Tibial artery (tissue), 4 donors: Measurements from ENCODE around the gene GTF2IRD1.

Experiments used
- DNase-seq, 2 donors: peaks; one replicate each; pipeline ENCODE4 v3.0.0-alpha.2; 2019
- H3K27ac ChIP-seq, 2 donors: fragments of 200-600 bp; sonication (generic) in 1 of 2; 1 replicate in 1 of 2; 2 replicates in 1 of 2; pipeline ENCODE4 v1.5.1; 2018 to 2019; ENCODE audit warnings: mild to moderate bottlenecking in 1 of 2
- H3K27me3 ChIP-seq, 2 donors: fragments of 200-600 bp; sonication (generic) in 1 of 2; one replicate each; pipeline versions ENCODE4 v1.5.1 to v1.6.0; 2016 to 2019
- H3K36me3 ChIP-seq, 3 donors: fragments of 200-600 bp; sonication (generic) in 2 of 3; one replicate each; pipeline ENCODE4 v1.5.1; 2016 to 2019; ENCODE audit warnings: mild to moderate bottlenecking in 2 of 3
- H3K4me1 ChIP-seq, 4 donors: fragments of 200-600 bp; sonication (generic) in 2 of 4; 1 replicate in 3 of 4; 2 replicates in 1 of 4; pipeline ENCODE4 v1.5.1; 2016 to 2019
- H3K4me3 ChIP-seq, 2 donors: fragments of 200-600 bp; sonication (generic) in 1 of 2; 1 replicate in 1 of 2; 2 replicates in 1 of 2; pipeline ENCODE4 v1.5.1; 2018 to 2019; ENCODE audit warnings: mild to moderate bottlenecking in 2 of 2
- H3K9me3 ChIP-seq, 3 donors: fragments of 200-600 bp; sonication (generic) in 1 of 3; one replicate each; pipeline ENCODE4 v1.5.1; 2016 to 2019
- intact Hi-C: fragments of 100-400 bp; cut with DNase I; formaldehyde crosslinking; loops from one replicate; pipeline ENCODE4 v1.15.0; 2023; ENCODE audit warnings: low total_unique reads
- TF ChIP-seq, protein P1 (sequence below), 2 experiments: fragments of 200-600 bp in 1 of 2; fragments of 450-650 bp in 1 of 2; IDR thresholded peaks; one replicate each; pipeline ENCODE4 v1.5.1; 2017 to 2019; ENCODE audit warnings: antibody characterized with exemption in 2 of 2, mild to moderate bottlenecking in 1 of 2, moderate library complexity in 1 of 2

The GTF2IRD1 gene

DNA sequence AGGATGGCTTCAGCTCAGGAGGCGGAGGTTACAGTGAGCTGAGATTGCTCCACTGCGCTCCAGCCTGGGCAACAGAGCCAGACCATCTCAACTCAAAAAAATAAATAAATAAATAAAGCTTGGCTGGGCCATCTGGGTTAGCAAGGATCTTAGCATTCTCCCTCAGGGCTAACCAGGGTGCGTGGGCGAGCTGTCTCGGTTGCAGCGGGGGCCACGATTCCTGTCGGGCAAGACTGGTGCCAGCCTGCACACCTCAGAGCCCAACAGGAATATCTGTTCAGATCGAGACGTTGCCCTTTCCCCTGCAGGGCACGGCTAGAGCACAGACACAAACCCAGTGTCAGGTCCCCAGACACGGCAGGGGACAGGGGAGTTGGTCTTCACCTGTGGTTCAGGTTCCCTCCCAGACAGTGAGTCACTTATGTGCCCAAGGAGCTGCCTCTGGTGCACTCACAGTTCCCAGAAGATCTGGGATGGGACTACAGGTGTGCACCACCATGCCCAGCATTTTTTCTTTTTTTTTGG, 128.3 kb downstream of the GTF2IRD1 start:
- Histone ChIP-seq H3K27ac (no peak overlapping the region), H3K27me3 (no peaks in the 10 kb centered on the region), H3K4me1 (peaks cover 0 to 42% (median 24%) of the 10 kb centered on the region in 4 donors), H3K36me3 (no peaks in the 10 kb centered on the region), H3K4me3 (no peak overlapping the region), H3K9me3 (no peaks in the 10 kb centered on the region)
- intact Hi-C loops = no loop called here
- TF ChIP-seq, protein P1, sequence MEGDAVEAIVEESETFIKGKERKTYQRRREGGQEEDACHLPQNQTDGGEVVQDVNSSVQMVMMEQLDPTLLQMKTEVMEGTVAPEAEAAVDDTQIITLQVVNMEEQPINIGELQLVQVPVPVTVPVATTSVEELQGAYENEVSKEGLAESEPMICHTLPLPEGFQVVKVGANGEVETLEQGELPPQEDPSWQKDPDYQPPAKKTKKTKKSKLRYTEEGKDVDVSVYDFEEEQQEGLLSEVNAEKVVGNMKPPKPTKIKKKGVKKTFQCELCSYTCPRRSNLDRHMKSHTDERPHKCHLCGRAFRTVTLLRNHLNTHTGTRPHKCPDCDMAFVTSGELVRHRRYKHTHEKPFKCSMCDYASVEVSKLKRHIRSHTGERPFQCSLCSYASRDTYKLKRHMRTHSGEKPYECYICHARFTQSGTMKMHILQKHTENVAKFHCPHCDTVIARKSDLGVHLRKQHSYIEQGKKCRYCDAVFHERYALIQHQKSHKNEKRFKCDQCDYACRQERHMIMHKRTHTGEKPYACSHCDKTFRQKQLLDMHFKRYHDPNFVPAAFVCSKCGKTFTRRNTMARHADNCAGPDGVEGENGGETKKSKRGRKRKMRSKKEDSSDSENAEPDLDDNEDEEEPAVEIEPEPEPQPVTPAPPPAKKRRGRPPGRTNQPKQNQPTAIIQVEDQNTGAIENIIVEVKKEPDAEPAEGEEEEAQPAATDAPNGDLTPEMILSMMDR (IDR thresholded peaks at IDR 0.05) = no peak
- no peak for DNase-seq

DNA sequence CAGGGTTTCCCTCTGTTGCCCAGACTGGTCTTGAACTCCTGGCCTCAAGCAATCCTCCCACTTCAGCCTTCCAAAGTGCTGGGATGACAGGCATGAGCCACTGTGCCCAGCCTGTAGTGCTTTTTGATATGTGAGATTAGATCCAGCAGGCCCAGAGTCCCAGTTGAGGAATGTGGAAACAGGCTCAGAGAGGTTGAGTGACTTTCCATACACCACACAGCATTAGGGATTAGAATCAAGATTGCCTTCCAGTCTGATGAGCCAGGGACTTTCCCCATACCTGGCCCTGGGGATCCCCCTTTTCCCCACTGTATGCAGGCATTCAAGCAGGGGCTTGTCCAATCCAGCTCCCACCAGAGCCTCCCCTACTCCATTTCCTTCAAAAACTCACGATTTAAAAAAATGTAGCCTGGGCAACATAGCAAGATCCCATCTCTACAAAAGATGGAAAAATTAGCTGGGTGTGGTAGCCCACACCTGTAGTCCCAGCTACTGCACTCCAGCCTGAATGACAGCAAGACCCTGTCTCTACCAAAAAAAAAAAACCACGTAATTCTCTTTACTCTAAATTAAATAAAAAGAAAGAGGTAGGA, 128.8 kb downstream of the GTF2IRD1 start:
- H3K27ac ChIP-seq = no peak overlapping the region
- no peaks in the 10 kb centered on the region for H3K36me3 ChIP-seq
- no peak overlapping the region for H3K4me3 ChIP-seq
- no peaks in the 10 kb centered on the region for H3K9me3 ChIP-seq
- TF ChIP-seq, protein P1 (IDR thresholded peaks at IDR 0.05) = no peak
- peaks cover 0 to 48% (median 29%) of the 10 kb centered on the region in 4 donors for H3K4me1 ChIP-seq
- H3K27me3 ChIP-seq = no peaks in the 10 kb centered on the region
- DNase-seq = no peak
- intact Hi-C loops = no loop called here

DNA sequence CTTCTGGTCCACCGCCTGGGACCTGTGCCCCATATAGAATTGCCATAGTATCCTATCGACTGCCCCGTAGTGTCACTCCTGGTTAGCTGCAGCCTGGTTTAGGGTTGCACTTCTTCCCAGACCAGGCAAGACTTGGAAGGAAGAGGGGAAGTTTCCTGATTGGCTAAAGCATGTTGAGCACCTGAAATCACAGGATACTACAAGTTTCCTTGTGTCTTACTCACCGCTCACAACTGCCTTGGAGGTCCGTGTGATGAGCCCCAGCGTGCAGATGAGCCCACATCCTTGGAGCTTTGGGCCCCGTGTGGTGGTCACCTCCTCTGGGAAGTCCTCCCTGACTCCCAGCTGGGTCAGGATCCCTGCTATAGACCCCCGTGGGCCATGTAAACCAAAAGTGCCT, 129.9 kb downstream of the GTF2IRD1 start:
- DNase-seq = no peak
- TF ChIP-seq, protein P1 (IDR thresholded peaks at IDR 0.05) = no peak
- H3K4me1 ChIP-seq = peaks cover 0 to 48% (median 33%) of the 10 kb centered on the region in 4 donors
- H3K27me3 ChIP-seq = no peaks in the 10 kb centered on the region
- H3K36me3 ChIP-seq = no peaks in the 10 kb centered on the region
- H3K4me3 ChIP-seq = no peak overlapping the region
- intact Hi-C loops = no loop called here
- H3K9me3 ChIP-seq = no peaks in the 10 kb centered on the region
- no peak overlapping the region for H3K27ac ChIP-seq

DNA sequence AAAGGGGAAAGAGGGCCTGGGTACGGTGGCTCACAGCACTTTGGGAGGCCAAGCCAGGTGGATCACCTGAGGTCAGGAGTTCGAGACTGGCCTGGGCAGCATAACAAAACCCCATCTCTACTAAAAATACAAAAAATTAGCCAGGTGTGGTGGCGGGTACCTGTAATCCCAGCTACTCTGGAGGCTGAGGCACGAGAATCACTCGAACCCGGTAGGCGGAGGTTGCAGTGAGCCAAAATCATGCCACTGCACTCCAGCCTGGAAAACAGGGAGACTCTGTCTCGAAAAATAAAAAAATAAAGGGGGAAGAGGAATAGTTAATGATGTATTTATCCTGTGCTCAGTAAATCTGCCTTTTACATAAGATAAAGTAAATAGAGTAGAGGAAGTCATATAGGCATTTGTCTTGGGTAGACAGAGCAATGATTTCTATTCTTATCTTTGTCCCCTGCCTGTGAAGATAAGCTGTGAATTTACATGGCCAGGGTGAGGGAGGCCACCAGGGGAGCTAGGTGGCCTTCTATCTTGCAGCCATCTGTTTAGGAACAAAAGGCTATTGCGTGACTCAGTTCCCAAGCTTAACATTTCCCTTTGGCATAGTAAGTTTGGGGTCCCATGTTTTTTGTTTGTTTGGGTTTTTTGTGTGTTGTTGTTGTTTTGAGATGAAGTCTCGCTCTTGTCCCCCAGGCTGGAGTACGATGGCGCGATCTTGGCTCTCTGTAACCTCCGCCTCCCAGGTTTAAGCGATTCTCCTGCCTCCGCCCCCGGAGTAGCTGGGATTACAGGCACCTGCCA, 130.7 kb downstream of the GTF2IRD1 start:
- Histone ChIP-seq H3K27ac (no peak overlapping the region), H3K4me3 (no peak overlapping the region), H3K4me1 (peaks cover 0 to 43% (median 33%) of the 10 kb centered on the region in 4 donors), H3K27me3 (no peaks in the 10 kb centered on the region), H3K36me3 (no peaks in the 10 kb centered on the region), H3K9me3 (no peaks in the 10 kb centered on the region)
- DNase-seq = no peak
- TF ChIP-seq, protein P1 (IDR thresholded peaks at IDR 0.05) = no peak
- intact Hi-C loops = no loop called here

DNA sequence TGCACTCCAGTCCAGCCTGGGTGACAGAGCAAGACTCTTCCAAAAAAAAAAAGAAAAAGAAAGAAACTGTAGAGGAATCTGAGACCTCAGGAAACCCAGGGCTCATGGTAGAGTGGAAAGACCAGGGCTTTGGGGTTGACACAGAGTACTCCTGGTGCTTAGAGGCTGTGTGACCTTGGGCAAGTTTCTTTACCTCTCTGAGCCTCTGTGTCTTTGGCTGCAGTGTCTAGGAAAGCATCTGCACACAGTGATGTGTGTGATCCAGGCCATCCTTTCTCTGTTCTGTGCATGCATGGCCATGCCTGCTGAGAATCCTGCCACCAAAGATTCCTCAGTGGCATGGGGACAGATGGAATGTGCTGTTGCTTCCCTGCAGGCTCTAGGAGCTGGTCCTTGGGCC, 132.1 kb downstream of the GTF2IRD1 start:
- Histone ChIP-seq H3K36me3 (peaks cover 5 to 13% (median 11%) of the 10 kb centered on the region in 3 donors), H3K27ac (peak overlapping the region in 1 of 2 donors; percentile 76), H3K27me3 (no peaks in the 10 kb centered on the region), H3K9me3 (no peaks in the 10 kb centered on the region), H3K4me3 (no peak overlapping the region), H3K4me1 (peaks cover 0 to 28% (median 19%) of the 10 kb centered on the region in 4 donors)
- intact Hi-C loops = no loop called here
- TF ChIP-seq, protein P1 (IDR thresholded peaks at IDR 0.05) = no peak
- no peak for DNase-seq
